Hepatocyte (in vitro differentiated cells): ENCODE data around the gene CNTNAP2. TPM values are rescaled to one million over a fixed set of nuclear protein-coding genes. Genes with fewer than 3 reads are reported as not detected.

Experiments
- DNase-seq: peaks from one replicate; pipeline ENCODE4 v3.0.0-alpha.2; 2016; ENCODE audit warnings: low spot score
- H2AFZ ChIP-seq: fragments of 200-600 bp; sonication (generic); 2 replicates; pipeline ENCODE4 v1.6.0; 2016; ENCODE audit warnings: antibody characterized with exemption, mild to moderate bottlenecking
- H3K27ac ChIP-seq: fragments of 200-600 bp; sonication (generic); 2 replicates; pipeline ENCODE4 v1.5.1; 2016; ENCODE audit warnings: mild to moderate bottlenecking
- H3K27me3 ChIP-seq: fragments of 200-600 bp; sonication (generic); 2 replicates; pipeline ENCODE4 v1.6.1; 2016
- H3K36me3 ChIP-seq: fragments of 200-600 bp; sonication (generic); replicated peaks from 2 replicates; pipeline ENCODE4 v1.5.1; 2016; ENCODE audit warnings: low read depth; ENCODE audit not compliant: insufficient read depth
- H3K4me1 ChIP-seq: fragments of 200-600 bp; sonication (generic); 2 replicates; pipeline ENCODE4 v1.5.1; 2016; ENCODE audit warnings: mild to moderate bottlenecking, moderate library complexity; ENCODE audit not compliant: insufficient read depth
- H3K4me2 ChIP-seq: fragments of 200-600 bp; sonication (generic); 2 replicates; pipeline ENCODE4 v1.6.0; 2016
- H3K4me3 ChIP-seq: fragments of 200-600 bp; sonication (generic); 2 replicates; pipeline ENCODE4 v1.5.1; 2016; ENCODE audit warnings: mild to moderate bottlenecking
- H3K79me2 ChIP-seq: fragments of 200-600 bp; sonication (generic); 2 replicates; pipeline ENCODE4 v1.6.0; 2017; ENCODE audit warnings: mild to moderate bottlenecking
- H3K9me2 ChIP-seq: fragments of 200-600 bp; sonication (generic); replicated peaks from 2 replicates; pipeline ENCODE4 v1.6.0; 2017; ENCODE audit warnings: mild to moderate bottlenecking; ENCODE audit not compliant: insufficient read depth
- H3K9me3 ChIP-seq: fragments of 200-600 bp; sonication (generic); 2 replicates; pipeline ENCODE4 v1.5.1; 2016; ENCODE audit warnings: low read depth, mild to moderate bottlenecking
- H4K20me1 ChIP-seq: fragments of 200-600 bp; sonication (generic); 2 replicates; pipeline ENCODE4 v1.6.0; 2016; ENCODE audit warnings: mild to moderate bottlenecking; ENCODE audit not compliant: insufficient read depth, poor library complexity, severe bottlenecking
- EZH2 ChIP-seq: fragments of 200-600 bp; sonication (generic); IDR thresholded peaks from 2 replicates; pipeline ENCODE4 v1.6.1; 2016; ENCODE audit warnings: antibody characterized with exemption, mild to moderate bottlenecking, borderline replicate concordance
- EZH2phosphoT487 ChIP-seq: fragments of 200-600 bp; sonication (generic); IDR thresholded peaks from one replicate; pipeline ENCODE4 v1.6.1; 2018; ENCODE audit warnings: antibody characterized with exemption, mild to moderate bottlenecking, low read depth, moderate library complexity; ENCODE audit not compliant: unreplicated experiment, severe bottlenecking
- WGBS: methylation state at CpG from one replicate; pipeline ENCODE4 v1.1.6; 2016; ENCODE audit warnings: low lambda C conversion rate; ENCODE audit errors: missing lambda C conversion rate; 5-methylcytosine and 5-hydroxymethylcytosine counted together
- polyA plus RNA-seq: library from polyadenylated mRNA; unstranded; fragments of >200 nt; fragmentation: Nextera tagmentation; extraction: Ambion mirVana; gene quantifications from 2 replicates; pipeline ENCODE4 v1.2.1, GENCODE V29; 2016
- total RNA-seq: library from RNA; depleted of rRNA; stranded (reverse); fragments of >200 nt; gene quantifications from 2 replicates; pipeline ENCODE4 v1.2.3, GENCODE V29; 2014
- TF ChIP-seq, protein P1 (sequence below): fragments of 200-600 bp; sonication (generic); IDR thresholded peaks from 2 replicates; pipeline ENCODE4 v1.5.1; 2016; ENCODE audit warnings: antibody characterized with exemption, mild to moderate bottlenecking; ENCODE audit not compliant: poor library complexity

The CNTNAP2 gene
- total and polyA plus RNA-seq, 2 experiments from 2014 or later: 7.5 to 14.7 TPM

DNA sequence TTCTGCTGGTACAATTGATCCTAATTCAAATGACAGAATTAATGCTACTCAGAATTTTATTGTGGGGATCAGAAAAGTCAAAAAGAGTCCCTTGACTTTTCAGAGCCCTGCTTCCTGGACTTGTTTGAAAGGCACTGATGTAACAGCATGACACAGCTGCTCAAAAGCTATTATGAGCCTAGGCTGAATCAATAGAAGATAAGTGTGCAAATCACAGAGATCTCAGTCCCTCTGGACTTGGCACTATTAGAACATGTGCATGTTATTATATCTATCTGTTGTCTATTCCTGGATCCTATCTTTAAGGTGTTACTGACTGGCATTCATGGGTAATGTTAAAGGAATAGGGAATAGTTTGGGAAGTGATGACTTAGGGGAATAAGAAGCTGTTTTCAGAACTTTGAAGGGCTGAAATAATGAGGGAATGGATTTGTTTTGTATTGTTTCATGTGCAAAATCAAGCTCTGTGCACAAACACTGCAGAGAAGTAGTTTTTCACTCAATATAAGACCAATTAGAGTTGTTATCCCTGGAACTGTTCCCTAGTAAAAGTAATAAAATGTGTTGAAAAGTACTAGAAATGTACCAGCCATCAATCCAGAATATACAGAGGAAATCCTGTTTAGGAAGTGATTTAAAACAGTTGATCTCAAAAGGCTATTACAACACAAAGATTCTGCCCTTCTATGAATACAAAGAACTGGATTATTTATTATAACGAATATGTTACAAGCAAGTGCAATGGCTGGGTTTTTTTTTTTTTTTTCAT is 1659.1 kb downstream of the CNTNAP2 start:
- no peaks in the 10 kb centered on the region for H3K9me3 ChIP-seq
- H3K79me2 ChIP-seq: no peaks in the 10 kb centered on the region
- no peak overlapping the region for H3K27ac ChIP-seq
- TF ChIP-seq EZH2phosphoT487 (no peak), EZH2 (no peak)
- TF ChIP-seq, protein P1, sequence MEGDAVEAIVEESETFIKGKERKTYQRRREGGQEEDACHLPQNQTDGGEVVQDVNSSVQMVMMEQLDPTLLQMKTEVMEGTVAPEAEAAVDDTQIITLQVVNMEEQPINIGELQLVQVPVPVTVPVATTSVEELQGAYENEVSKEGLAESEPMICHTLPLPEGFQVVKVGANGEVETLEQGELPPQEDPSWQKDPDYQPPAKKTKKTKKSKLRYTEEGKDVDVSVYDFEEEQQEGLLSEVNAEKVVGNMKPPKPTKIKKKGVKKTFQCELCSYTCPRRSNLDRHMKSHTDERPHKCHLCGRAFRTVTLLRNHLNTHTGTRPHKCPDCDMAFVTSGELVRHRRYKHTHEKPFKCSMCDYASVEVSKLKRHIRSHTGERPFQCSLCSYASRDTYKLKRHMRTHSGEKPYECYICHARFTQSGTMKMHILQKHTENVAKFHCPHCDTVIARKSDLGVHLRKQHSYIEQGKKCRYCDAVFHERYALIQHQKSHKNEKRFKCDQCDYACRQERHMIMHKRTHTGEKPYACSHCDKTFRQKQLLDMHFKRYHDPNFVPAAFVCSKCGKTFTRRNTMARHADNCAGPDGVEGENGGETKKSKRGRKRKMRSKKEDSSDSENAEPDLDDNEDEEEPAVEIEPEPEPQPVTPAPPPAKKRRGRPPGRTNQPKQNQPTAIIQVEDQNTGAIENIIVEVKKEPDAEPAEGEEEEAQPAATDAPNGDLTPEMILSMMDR: no peak
- H3K9me2 ChIP-seq: no peaks in the 10 kb centered on the region
- no peaks in the 10 kb centered on the region for H3K36me3 ChIP-seq
- H3K4me3 ChIP-seq: no peak overlapping the region
- H2AFZ ChIP-seq: no peak overlapping the region
- H3K27me3 ChIP-seq: no peaks in the 10 kb centered on the region
- no peak overlapping the region for H3K4me2 ChIP-seq
- DNase-seq: no peak
- no peaks in the 10 kb centered on the region for H4K20me1 ChIP-seq
- 71% methylated on average over 1 of the region's 1 CpG for WGBS
- no peaks in the 10 kb centered on the region for H3K4me1 ChIP-seq

DNA sequence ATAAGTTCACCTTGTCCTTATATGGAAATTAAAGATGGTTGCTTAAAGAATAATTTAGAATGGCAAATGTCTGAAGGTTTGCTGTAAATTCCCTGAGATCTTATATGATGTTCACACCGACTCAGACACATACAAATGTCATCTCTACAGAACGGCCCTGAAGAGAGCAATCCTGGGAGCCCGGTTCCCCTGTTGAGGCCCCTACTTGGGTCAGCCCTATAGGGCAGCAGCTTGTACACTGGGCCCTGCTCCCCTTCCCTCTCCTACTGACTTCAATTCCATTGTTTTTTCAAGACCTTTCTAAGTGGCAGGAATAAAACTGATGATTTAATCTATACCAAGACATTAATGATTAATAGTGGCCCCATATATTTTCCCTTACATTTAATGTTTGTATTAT is 1660.7 kb downstream of the CNTNAP2 start:
- Histone ChIP-seq H3K27me3 (no peaks in the 10 kb centered on the region), H3K27ac (no peak overlapping the region)

DNA sequence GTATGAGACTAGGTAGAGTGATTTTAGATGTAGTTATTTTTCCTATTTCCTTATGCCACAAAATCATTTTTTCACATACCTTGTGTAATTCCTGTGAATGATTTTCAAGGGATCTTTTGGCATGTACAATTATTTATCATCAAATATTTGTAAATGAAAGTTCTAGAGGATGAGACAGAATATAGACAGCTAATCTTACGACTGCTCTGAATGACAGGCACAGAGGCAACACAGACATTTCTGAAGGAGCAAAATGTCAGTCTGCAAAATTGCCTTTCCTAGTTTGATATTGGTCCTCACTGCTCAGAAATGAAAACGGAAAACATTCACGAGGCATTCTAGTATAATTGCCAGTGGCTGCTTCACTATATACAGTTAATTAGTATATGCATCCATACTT is 1663.3 kb downstream of the CNTNAP2 start:
- H2AFZ ChIP-seq: no peak overlapping the region
- H3K27me3 ChIP-seq: no peaks in the 10 kb centered on the region
- no peaks in the 10 kb centered on the region for H3K9me3 ChIP-seq
- H3K79me2 ChIP-seq: no peaks in the 10 kb centered on the region
- H3K4me2 ChIP-seq: no peak overlapping the region
- 88% methylated on average over 3 of the region's 3 CpGs for WGBS
- no peak overlapping the region for H3K27ac ChIP-seq
- no peaks in the 10 kb centered on the region for H3K36me3 ChIP-seq
- H3K4me1 ChIP-seq: no peaks in the 10 kb centered on the region
- no peaks in the 10 kb centered on the region for H4K20me1 ChIP-seq
- no peaks in the 10 kb centered on the region for H3K9me2 ChIP-seq
- H3K4me3 ChIP-seq: no peak overlapping the region
- TF ChIP-seq, protein P1: no peak
- TF ChIP-seq EZH2phosphoT487 (no peak), EZH2 (no peak)
- no peak for DNase-seq

More for the DNA sequence above, 1660.7 kb downstream of the CNTNAP2 start:
- no peak overlapping the region for H3K4me2 ChIP-seq
- H3K79me2 ChIP-seq: no peaks in the 10 kb centered on the region
- no peaks in the 10 kb centered on the region for H3K4me1 ChIP-seq
- no peaks in the 10 kb centered on the region for H4K20me1 ChIP-seq
- H3K9me2 ChIP-seq: no peaks in the 10 kb centered on the region
- no peak for TF ChIP-seq EZH2
- no peak for TF ChIP-seq EZH2phosphoT487
- TF ChIP-seq, protein P1: no peak
- no peak overlapping the region for H3K4me3 ChIP-seq
- no peak for DNase-seq
- H2AFZ ChIP-seq: no peak overlapping the region
- H3K9me3 ChIP-seq: no peaks in the 10 kb centered on the region
- WGBS: 86% methylated on average over 3 of the region's 3 CpGs
- H3K36me3 ChIP-seq: no peaks in the 10 kb centered on the region
